SK-N-SH treated with all-trans-retinoic acid at 6 μM for 48 hours (cell line): ENCODE measurements around the gene RTN4RL1.

ENCODE experiments used
- ATAC-seq: fragments of 200-7000 bp; cut with Tn5 transposase; 3 replicates; pipeline ENCODE4 v1.9.1; 2020; ENCODE audit warnings: mild to moderate bottlenecking, moderate library complexity
- ARNTL ChIP-seq: fragments of 450-650 bp; formaldehyde crosslinking; IDR thresholded peaks from 2 replicates; pipeline ENCODE4 v1.5.0; 2020; ENCODE audit warnings: low read depth, mild to moderate bottlenecking, moderate library complexity, borderline replicate concordance
- BACH2 ChIP-seq: fragments of 250-450 bp; sonication (Bioruptor Pico); IDR thresholded peaks from 2 replicates; pipeline ENCODE4 v1.9.0; 2021; ENCODE audit warnings: mild to moderate bottlenecking, borderline replicate concordance
- CREB5 ChIP-seq: fragments of 250-450 bp; sonication (Bioruptor Pico); IDR thresholded peaks from 2 replicates; pipeline ENCODE4 v1.5.1; 2020; ENCODE audit warnings: low read depth, mild to moderate bottlenecking, moderate library complexity
- CSDC2 ChIP-seq: fragments of 250-450 bp; sonication (Bioruptor Pico); IDR thresholded peaks from 2 replicates; pipeline ENCODE4 v1.5.0; 2020; ENCODE audit warnings: mild to moderate bottlenecking, moderate library complexity
- CSRNP3 ChIP-seq: fragments of 250-450 bp; sonication (Bioruptor Pico); IDR thresholded peaks from 2 replicates; pipeline ENCODE4 v1.5.1; 2021; ENCODE audit warnings: mild to moderate bottlenecking, moderate library complexity
- ESRRG ChIP-seq: fragments of 250-450 bp; sonication (Bioruptor Pico); IDR thresholded peaks from 2 replicates; pipeline ENCODE4 v1.6.1; 2021; ENCODE audit warnings: mild to moderate bottlenecking
- ISL1 ChIP-seq: fragments of 250-450 bp; sonication (Bioruptor Pico); IDR thresholded peaks from 2 replicates; pipeline ENCODE4 v2.1.2; 2022; ENCODE audit warnings: mild to moderate bottlenecking, moderate library complexity
- OSR1 ChIP-seq: fragments of 250-450 bp; sonication (Bioruptor Pico); IDR thresholded peaks from 2 replicates; pipeline ENCODE4 v1.8.0; 2022; ENCODE audit warnings: moderate library complexity, mild to moderate bottlenecking, inconsistent platforms
- PATZ1 ChIP-seq: fragments of 250-450 bp; sonication (Bioruptor Pico); IDR thresholded peaks from 2 replicates; pipeline ENCODE4 v1.8.0; 2020; ENCODE audit warnings: mild to moderate bottlenecking, moderate library complexity, borderline replicate concordance
- PPARA ChIP-seq: fragments of 250-450 bp; sonication (Bioruptor Pico); IDR thresholded peaks from 2 replicates; pipeline ENCODE4 v1.5.0; 2020; ENCODE audit warnings: mild to moderate bottlenecking, borderline replicate concordance
- RARB ChIP-seq: fragments of 250-450 bp; sonication (Bioruptor Pico); IDR thresholded peaks from 2 replicates; pipeline ENCODE4 v1.8.0; 2021; ENCODE audit warnings: mild to moderate bottlenecking, moderate library complexity
- TOX ChIP-seq: fragments of 250-450 bp; sonication (Bioruptor Pico); IDR thresholded peaks from 2 replicates; pipeline ENCODE4 v1.8.0; 2021; ENCODE audit warnings: mild to moderate bottlenecking, moderate library complexity, borderline replicate concordance
- TSHZ2 ChIP-seq: fragments of 250-450 bp; sonication (Bioruptor Pico); IDR thresholded peaks from 2 replicates; pipeline ENCODE4 v1.5.0; 2020; ENCODE audit warnings: mild to moderate bottlenecking, moderate library complexity
- ZC3H10 ChIP-seq: fragments of 250-450 bp; sonication (Bioruptor Pico); IDR thresholded peaks from 2 replicates; pipeline ENCODE4 v1.5.1; 2021; ENCODE audit warnings: mild to moderate bottlenecking, moderate library complexity
- ZFP3 ChIP-seq: fragments of 250-450 bp; sonication (Bioruptor Pico); IDR thresholded peaks from 2 replicates; pipeline ENCODE4 v1.5.0; 2020; ENCODE audit warnings: mild to moderate bottlenecking, moderate library complexity
- ZFP30 ChIP-seq: fragments of 450-650 bp; formaldehyde crosslinking; IDR thresholded peaks from 2 replicates; pipeline ENCODE4 v1.5.0; 2022; ENCODE audit warnings: mild to moderate bottlenecking, moderate library complexity
- ZNF565 ChIP-seq: fragments of 450-650 bp; formaldehyde crosslinking; conservative IDR thresholded peaks from 2 replicates; pipeline ENCODE4 v1.5.0; 2020; ENCODE audit warnings: low read depth, mild to moderate bottlenecking, moderate library complexity
- ZNF70 ChIP-seq: fragments of 450-650 bp; formaldehyde crosslinking; IDR thresholded peaks from 2 replicates; pipeline ENCODE4 v1.5.0; 2020; ENCODE audit warnings: mild to moderate bottlenecking, moderate library complexity
- ZNF8 ChIP-seq: fragments of 450-650 bp; formaldehyde crosslinking; IDR thresholded peaks from 2 replicates; pipeline ENCODE4 v1.5.0; 2020; ENCODE audit warnings: mild to moderate bottlenecking, moderate library complexity

Gene RTN4RL1

GRCh38 chr17:2035541-2036488, 10.7 kb upstream of the RTN4RL1 start:
- ATAC-seq, result no peak
- TF ChIP-seq ISL1 (CRISPR knock-in tag) (no peak), ESRRG (CRISPR knock-in tag) (no peak)

GRCh38 chr17:2034806-2035540, 9.8 kb upstream of the RTN4RL1 start:
- ATAC-seq, result no peak
- TF ChIP-seq ZFP30 (CRISPR knock-in tag) (no peak), CREB5 (CRISPR knock-in tag) (no peak), PATZ1 (CRISPR knock-in tag) (no peak), CSDC2 (CRISPR knock-in tag) (no peak), BACH2 (no peak), ZNF565 (CRISPR knock-in tag) (no peak), ZNF70 (CRISPR knock-in tag) (no peak)

GRCh38 chr17:2034157-2034556, 9.0 kb upstream of the RTN4RL1 start:
- TF ChIP-seq TOX (CRISPR knock-in tag) (no peak), CREB5 (CRISPR knock-in tag) (no peak), CSDC2 (CRISPR knock-in tag) (no peak)
- no peak for ATAC-seq

- TF ChIP-seq TSHZ2 (CRISPR knock-in tag), result no peak
- no peak for ATAC-seq
Measured at GRCh38 chr17:2033153-2033552, 8.0 kb upstream of the RTN4RL1 start.

GRCh38 chr17:2030779-2031163, 5.6 kb upstream of the RTN4RL1 start:
- no peak for TF ChIP-seq ARNTL (CRISPR knock-in tag)
- TF ChIP-seq ZNF70 (CRISPR knock-in tag), result no peak
- no peak for TF ChIP-seq PATZ1 (CRISPR knock-in tag)
- no peak for TF ChIP-seq ZC3H10 (CRISPR knock-in tag)
- TF ChIP-seq ESRRG (CRISPR knock-in tag), result no peak
- TF ChIP-seq CSDC2 (CRISPR knock-in tag), result no peak
- TF ChIP-seq PPARA (CRISPR knock-in tag), result no peak
- no peak for TF ChIP-seq CREB5 (CRISPR knock-in tag)
- no peak for TF ChIP-seq ZFP3 (CRISPR knock-in tag)
- no peak for TF ChIP-seq ZNF565 (CRISPR knock-in tag)
- TF ChIP-seq ZNF8 (CRISPR knock-in tag), result no peak
- no peak for TF ChIP-seq RARB (CRISPR knock-in tag)
- no peak for TF ChIP-seq CSRNP3
- no peak for TF ChIP-seq OSR1
- ATAC-seq, result no peak
